ENCODE measurements around the gene IL31.
A peak's percentile ranks its signal among the peaks of the same experiment; 100 is the strongest.
"Not testable (repeated sequence)": the region's sequence is repeated elsewhere in the genome, so short reads cannot be mapped to it uniquely, and the experiment has no call there.

IL31 gene

GRCh38 chr12:122190842-122191668 is 17.0 kb upstream of the IL31 start:
- DNase-seq, result peak; percentile 5

DNA sequence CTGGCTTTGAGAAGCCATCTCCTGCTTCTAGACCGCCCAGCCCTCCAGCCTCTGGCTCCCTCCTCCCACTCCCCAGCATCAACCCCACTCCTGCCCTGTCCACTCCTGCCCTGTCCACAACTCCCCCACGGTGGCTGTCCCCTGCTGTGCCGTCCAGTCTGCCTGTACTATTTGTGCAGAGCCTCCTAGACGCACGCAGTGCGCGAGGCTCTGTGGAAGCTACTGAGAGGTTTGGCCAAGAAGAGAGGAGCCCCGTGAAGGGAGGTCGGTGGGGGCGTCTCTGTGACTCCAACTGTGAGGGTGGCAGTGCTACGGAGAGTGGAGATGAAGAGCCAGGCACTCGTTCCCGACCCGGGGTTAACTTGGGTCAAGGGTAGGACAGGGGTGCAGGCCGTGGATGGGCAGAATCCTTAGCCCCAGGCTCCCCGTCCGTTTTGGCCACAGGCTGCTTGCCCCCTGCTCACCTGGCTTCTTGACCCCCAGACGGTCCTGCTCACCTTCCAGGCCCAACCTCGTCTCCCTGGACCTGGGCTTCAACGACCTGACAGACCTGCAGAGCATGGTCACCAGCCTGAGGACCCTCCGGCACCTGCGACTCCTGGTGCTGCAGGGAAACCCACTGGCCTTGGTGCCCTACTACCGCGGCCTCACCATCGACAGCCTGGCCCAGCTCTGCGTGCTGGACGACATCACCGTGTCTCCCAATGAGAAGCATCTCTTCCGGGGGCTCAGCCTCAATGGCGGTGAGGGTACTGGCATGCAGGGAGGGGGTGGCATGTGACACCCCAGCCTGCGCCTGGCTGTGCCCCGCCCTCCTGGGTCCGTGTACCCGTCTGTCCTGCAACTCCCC is 15.8 kb upstream of the IL31 start:
- no peak for DNase-seq

GRCh38 chr12:122187466-122187865 is 13.4 kb upstream of the IL31 start:
- no peak for DNase-seq

GRCh38 chr12:122185494-122186082 is 11.6 kb upstream of the IL31 start:
- DNase-seq, result no peak

DNA sequence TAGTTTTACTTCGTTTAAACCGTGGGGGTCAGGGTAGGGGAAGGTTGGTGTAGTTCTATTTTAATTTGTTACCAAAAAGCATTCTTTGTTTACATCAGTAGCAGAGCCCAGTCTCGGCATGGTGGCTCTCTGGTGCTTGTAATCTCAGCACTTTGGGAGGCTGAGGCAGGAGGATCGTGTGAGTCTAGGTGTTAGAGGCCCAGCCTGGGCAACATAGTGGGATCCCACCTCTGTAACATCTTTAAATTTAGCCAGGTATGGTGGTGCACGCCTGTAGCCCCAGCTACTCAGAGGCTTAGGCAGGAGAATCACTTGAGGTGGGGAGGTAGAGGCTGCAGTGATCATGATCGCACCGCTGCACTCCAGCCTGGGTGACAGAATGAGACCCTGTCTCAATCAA is 11.1 kb upstream of the IL31 start:
- DNase-seq, result no peak

- no peak for DNase-seq
Measured at GRCh38 chr12:122184517-122184916, 10.5 kb upstream of the IL31 start.

DNA sequence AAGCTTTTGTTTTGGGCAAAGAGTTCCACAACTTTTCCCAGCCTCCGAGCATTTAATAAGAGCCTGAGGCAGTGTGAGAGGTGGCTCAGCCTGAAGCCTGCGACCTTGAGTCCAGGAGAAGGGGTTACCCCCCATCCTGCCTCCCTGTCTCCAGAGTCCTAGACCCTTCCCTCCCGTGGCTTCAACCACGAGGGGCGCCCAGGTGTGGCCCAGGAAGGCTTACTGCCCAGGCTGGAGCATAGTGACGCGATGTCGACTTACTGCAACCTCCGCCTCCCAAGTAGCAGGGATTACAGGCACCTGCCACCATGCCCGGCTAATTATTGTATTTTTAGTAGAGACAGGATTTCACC is 9.5 kb upstream of the IL31 start:
- DNase-seq, result no peak

GRCh38 chr12:122182887-122183587 is 9.0 kb upstream of the IL31 start, which contains the start of gene LRRC43:
TSS of gene LRRC43 (plus strand) at chr12:122183123. CDS start at chr12:122183145, 22 bp downstream.
- no peak for DNase-seq

- not testable (repeated sequence) for DNase-seq
Measured at GRCh38 chr12:122176473-122176872, 2.5 kb upstream of the IL31 start.

GRCh38 chr12:122172262-122172939 is 1.6 kb downstream of the IL31 start:
- no peak for DNase-seq

DNA sequence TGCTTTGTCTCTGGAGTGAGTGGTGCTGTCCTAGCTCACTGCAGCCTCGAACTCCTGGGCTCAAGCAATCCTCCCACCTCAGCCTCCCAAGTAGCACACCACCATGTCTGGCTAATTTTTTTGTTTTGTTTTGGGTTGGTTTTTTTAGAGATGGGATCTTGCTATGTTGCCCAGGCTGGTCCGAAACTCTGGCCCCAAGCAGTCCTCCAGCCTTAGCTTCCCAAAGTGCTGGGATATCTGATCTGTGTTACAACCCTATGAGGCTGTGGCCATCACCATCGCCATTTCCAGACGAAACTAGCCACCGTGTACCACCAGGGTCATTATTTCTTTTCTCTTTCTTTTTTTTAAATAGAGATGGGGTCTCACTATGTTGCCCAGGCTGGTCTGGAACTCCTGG is 2.6 kb downstream of the IL31 start:
- DNase-seq, result no peak

- DNase-seq, result no peak
Measured at GRCh38 chr12:122168492-122168891, 5.5 kb downstream of the IL31 start.

DNA sequence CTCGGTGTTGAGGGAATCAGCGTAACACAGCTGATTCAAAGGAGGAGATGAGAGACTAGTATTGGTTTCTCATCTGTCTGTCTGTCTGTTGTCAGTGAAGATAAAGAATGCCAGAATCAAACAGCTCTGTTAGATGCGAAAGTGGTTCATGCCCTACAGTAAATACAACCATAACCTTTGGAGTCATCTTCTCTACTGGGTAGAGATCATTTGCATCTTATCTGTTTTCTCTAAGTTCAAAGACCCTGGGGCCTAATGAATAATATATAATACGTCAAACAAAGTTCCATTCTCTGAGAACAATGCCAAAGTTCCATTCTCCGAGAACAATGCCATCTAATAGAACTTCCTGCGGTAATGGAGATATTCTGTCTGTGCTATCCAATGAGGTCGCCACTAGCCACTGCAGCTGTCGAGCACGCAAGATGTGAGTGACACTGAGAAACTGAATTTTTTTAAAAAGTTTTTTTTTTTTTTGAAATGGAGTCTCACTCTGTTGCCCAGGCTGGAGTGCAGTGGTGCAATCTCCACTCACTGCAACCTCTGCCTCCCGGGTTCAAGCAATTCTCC is 6.6 kb downstream of the IL31 start:
- DNase-seq, result no peak

DNA sequence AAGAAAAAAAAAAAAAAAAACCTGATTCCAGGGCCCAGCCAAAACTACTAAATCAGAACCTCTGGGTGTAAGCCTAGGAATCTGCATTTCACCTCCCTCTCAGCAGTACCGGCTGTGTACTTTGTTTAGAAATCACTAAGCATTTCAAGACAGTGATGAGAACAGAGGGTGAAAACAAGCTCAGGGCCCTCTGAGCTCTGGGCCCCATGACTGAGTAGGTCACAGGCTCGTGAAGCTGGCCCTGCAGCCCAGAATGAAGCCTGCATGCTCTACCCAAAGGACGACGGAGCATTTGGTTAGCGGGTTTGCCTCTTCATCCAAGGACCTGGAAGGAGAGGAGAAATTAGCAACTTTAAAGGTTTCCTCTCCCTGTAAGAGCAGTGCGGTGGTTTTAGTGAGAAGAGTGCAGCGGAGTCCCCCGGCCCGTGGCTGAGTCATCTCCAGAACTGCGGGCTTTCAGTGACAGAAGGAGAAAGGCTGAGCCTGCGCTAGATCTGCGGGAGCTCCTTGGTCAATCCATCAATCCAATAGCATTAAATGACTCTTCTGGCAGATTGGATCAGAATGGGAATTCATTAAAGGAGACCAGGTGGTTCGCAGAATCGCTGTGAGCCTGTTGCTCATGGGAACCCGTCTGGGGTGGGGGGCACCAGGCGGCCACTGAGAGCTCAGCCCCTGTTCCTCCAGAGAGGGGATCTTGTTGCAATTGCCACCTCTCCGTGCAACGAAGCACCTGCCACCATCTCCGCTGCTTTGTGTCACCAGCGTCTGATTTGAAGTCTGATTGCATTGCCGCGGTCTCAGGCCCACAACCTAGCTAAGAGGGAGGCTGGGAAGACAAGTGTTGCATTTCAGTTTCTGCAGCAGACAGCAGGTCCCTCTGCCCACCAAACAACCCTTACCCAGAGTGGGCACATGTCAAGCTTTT is 7.3 kb downstream of the IL31 start:
- DNase-seq, result no peak

- no peak for DNase-seq
Measured at GRCh38 chr12:122162976-122163375, 11.0 kb downstream of the IL31 start.

DNA sequence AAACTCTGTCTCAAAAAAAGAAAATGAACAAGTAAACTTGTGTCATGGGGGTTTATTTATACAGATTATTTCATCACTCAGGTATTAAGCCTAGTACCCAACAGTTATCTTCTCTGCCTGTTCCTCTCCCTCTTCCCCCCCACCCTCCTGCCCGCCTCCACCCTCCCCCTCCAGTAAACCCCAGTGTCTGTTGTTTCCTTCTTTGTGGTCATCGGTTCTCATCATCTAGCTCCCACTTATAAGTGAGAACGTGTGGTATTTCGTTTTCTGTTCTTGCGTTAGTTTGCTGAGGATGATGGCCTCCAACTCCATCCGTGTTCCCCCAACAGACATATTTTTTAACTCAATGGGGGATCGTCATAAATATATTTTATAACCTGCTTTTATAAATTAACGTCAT is 12.3 kb downstream of the IL31 start:
- no peak for DNase-seq

DNA sequence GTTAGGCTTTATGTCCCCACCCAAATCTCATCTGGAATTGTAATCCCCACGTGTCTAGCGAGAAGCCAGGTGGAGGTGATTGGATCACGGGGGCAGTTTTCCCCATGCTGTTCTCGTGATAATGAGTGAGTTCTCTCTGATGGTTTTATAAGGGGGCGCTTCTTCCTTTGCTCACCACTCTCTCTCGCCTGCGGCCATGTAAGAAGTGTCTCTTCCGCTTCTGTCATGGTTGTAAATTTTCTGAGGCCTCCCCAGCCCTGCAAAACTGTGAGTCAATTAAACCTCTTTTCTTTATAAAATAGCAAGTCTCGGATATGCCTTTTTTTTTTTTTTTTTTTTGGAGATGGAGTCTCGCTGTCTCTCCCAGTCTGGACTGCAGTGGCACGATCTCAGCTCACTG is 13.3 kb downstream of the IL31 start:
- no peak for DNase-seq

- DNase-seq, result no peak
Measured at GRCh38 chr12:122159882-122160281, 14.1 kb downstream of the IL31 start.

GRCh38 chr12:122158700-122159285 is 15.2 kb downstream of the IL31 start:
- no peak for DNase-seq

GRCh38 chr12:122155705-122156104 is 18.3 kb downstream of the IL31 start:
- DNase-seq, result no peak

- no peak for DNase-seq
Measured at GRCh38 chr12:122152754-122153153, 21.3 kb downstream of the IL31 start.
